NCI-H1092 treated with DMSO at 0.1 percent for 48 hours (cell line): ENCODE data around the gene MRPS22.
"Not testable (repeated sequence)": the region's sequence is repeated elsewhere in the genome, so short reads cannot be mapped to it uniquely, and the experiment has no call there.

Source experiments
- DNase-seq: peaks from one replicate; lab custom pipeline; 2025; lab: John Stamatoyannopoulos, UW

MRPS22 gene

DNA sequence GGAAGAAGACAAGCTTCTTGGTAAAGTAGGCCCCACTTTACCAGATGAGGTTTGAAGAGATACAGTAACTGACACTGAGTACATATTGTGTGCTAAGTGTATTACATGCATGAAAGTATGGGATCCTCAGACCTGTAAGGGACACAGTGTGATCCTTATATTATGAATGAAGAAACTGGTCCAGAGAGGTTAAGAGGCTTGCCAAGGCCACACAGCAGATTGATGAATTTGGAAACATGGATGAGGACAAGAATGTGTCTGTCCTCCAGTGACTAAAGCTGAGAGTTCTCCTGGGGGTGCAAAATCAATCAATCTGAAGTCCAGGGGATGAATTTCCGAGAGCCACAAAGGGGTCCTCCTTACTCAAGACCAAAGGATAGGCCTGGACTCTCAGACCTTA, 31.4 kb upstream of the MRPS22 start:
- DNase-seq, result no peak

DNA sequence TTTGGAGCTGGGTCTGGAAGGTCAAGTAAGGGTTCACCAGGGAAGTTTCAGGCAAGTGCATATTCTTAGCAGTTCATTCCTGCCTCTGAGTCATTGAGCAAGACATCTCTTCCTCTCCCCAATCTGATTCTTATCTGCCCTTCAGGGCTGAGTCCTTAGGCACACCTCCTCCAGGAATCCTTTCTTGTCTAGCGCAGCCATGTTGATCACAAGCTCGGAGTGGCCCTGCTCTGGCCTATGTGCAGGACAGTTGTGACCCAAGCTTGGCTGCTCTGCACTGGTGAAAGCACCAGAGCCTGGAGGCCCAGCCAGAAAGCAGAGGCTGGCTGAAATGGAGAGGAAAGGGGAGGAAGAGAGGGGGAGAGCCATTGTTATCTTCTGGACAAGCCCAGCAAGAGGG, 30.9 kb upstream of the MRPS22 start:
- DNase-seq, result no peak

- no peak for DNase-seq
These were observed 29.9 kb upstream of the MRPS22 start for GRCh38 chr3:139313921-139314320.

- no peak for DNase-seq
These were observed 26.6 kb upstream of the MRPS22 start for GRCh38 chr3:139317215-139317614.

DNA sequence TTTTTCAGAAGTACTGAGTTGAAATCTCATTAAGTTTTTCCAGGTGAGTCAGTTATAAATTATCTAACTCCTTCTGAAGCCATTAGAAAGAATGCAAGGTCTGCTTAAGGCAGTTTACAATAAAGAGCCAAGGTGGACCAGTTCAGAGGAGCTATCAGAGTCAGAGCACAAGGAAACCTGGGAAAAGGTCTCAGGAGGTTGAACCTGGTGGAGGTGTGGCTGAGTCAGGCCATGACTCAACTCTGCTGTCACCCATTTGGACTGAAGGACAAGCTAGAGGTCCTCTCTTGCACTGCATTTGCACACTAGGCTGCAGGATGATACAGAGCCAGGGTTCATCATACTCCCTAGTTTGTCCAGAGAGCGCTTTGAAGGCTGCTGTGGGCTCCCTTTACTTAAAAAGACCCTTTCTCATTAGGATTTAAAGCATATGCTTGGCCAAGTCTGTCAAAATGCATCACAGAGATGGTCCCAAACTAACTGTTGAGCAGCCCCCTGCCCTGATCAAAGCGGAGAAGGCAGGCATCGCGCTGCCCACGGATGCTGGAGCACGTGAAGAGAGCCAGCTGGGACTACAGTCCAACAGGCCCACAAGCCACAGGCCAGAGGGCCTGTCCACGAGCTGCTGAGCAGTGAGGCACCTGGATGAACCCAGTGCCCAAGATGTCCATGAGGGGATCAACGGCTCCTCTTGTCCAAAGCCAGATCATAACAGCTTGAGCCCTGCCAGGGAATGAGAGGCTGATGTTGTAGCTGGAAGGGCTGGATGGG, 26.0 kb upstream of the MRPS22 start:
- no peak for DNase-seq

GRCh38 chr3:139318431-139318816, 25.4 kb upstream of the MRPS22 start:
- DNase-seq, result no peak

DNA sequence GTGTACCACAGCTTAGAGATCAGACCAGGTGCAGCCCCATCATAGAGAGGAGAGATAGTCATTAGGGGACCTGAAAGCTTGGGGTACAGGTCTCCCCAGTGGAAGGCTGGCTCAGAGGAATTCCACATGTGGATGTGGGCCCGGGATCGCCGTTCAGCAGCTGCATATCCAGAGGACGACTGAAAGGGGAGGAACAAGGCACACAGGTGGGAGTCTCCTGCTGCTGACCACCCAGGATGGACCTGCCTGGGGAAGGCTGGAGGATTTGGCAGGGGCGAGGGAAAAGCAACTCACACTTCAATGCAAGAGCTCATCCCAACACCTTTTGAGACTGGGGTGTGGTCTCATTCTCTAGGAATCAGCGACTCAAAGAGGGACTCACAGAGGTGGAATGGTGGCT, 25.0 kb upstream of the MRPS22 start:
- no peak for DNase-seq

GRCh38 chr3:139319428-139320402, 24.1 kb upstream of the MRPS22 start:
- peak; percentile 3 for DNase-seq

DNA sequence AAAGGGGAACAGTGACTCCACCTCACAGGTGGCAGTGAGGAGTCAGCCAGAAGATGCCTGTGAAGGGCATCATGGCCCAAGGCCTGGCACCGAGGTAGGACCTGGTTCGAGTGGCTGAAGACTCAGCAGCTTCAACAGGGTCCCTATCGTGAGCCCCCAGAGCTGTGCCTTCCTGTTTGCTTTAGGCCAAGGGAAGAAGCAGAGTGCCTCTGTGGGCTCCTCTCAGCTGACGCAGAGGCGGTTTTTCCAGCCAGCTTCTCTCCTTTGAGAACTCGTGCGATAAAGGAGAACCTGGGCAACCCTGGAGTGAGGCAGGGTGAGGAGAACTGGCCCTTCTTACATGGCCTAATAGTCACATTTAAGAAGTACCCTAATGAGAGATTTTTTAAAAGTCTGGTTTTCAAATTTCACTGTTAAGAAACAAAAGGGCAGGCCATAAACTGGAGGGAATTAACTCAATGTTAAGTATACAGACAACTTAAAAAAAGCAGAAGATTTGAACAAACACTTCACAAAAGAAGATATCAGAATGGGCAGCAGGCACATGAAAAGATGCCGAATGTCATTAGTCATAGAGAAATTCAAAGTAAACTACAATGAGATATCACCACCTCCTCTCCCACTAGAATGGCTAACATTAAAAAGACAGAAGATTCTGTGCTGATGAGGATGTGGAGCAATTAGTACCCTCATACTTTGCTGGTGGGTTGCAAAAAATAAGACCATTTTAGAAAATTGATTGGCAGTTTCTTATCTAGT, 23.1 kb upstream of the MRPS22 start:
- no peak for DNase-seq

DNA sequence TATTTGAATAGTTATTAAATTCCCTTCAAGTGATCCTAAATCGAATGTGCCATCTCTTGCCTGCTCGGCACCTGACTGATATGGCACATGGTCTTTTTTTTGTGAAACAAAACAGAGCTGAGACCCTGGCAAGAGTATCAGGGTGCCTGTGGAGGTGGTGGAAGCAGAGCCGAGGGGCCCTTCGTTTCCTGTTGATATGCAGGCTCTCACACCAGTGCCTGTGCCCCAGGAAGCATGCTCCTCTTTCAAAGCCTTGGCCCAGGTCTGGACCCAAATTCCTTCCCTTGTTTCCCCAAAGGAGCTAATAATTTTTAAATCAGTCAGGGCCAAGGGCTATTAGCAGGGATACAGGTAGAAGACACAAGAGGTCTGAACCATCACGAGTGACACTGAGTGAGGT, 21.5 kb upstream of the MRPS22 start:
- DNase-seq, result no peak

DNA sequence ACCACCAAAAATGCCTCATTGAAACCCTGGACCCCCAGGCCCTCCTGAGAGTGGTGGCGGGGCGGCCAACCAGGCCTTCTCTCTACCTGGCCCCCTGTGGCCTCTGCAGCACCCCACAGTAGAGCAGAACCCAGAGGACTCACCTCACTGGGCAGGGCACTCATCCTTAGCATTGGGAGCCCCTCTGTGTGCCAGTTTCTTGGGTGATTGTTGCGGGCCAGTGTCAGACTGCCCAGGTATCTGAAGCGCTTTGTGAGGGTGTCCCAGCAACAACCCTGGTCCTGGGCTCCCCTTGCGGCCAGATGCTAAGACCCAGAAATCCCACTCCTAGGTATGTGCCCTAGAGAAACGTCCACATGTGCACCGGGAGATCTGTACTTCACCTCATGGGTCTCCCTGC, 20.7 kb upstream of the MRPS22 start:
- no peak for DNase-seq

DNA sequence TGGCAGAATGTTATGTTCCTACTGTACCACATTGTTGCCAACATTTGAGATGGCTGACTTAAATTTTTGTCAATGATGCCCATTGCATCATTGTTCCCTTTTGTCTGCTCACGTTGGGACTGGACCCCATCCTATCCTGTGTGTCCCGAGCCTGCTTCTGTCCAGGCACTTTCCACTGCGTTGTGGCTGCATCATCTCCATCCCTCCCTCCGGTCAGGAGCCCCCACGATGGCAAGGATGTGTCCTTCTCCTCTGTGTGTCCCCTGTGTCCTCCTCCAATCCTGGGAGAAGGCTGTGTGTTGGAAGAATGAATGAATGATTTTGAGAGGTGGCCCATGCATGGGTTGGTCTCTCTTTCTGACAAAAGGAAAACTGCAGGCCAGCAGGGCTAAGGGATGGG, 19.4 kb upstream of the MRPS22 start:
- no peak for DNase-seq

- DNase-seq, result no peak
These were observed 18.3 kb upstream of the MRPS22 start for GRCh38 chr3:139325551-139325950.

DNA sequence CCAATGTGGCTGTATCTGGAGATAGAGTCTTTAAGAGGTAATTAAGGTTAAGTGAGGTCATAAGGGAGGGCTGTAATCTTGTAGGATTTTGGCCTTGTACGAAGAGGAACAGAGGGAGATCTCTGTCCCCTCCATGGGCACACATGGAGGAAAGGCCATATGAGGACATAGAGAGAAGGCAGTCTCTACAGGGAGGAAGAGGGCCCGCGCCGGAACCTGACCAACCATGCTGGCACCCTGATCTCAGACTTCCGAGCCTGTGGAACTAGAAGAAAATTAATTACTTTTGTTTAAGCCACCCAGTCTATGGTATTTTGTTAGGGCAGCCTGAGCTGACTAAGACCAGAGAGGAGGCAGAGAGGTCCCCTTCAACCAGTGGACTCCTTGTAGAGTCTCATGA, 17.7 kb upstream of the MRPS22 start:
- no peak for DNase-seq

GRCh38 chr3:139326707-139327106, 17.1 kb upstream of the MRPS22 start:
- DNase-seq, result no peak

- no peak for DNase-seq
These were observed 16.6 kb upstream of the MRPS22 start for GRCh38 chr3:139327231-139327630.

- no peak for DNase-seq
These were observed 16.0 kb upstream of the MRPS22 start for GRCh38 chr3:139327861-139328260.

- no peak for DNase-seq
These were observed 15.5 kb upstream of the MRPS22 start for GRCh38 chr3:139328356-139328755.

GRCh38 chr3:139329364-139329850, 14.4 kb upstream of the MRPS22 start:
- peak; percentile 50 for DNase-seq

- no peak for DNase-seq
These were observed 11.7 kb upstream of the MRPS22 start for GRCh38 chr3:139332092-139332491.

DNA sequence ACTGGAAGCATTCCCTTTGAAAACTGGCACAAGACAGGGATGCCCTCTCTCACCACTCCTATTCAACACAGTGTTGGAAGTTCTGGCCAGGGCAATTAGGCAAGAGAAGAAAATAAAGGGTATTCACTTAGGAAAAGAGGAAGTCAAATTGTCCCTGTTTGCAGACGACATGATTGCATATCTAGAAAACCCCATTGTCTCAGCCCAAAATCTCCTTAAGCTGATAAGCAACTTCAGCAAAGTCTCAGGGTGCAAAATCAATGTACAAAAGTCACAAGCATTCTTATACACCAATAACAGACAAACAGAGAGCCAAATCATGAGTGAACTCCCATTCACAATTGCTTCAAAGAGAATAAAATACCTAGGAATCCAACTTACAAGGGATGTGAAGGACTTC, 9.1 kb upstream of the MRPS22 start:
- DNase-seq, result not testable (repeated sequence)

DNA sequence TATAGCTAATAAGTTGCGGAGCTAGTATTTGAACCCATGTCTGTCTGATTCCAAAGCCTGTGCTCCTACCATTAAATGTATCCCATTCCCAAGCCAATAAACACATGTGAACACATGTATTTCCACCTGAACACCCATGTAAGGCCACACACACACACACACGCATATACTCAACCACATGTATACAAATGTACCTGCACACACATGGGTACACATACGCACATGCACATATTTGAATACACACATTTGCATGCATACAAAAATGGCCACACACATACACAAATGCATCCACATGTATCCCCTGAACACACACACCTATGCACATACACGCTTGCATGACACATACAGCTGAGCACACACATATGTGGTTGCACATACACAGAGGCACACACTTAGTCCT, 5.4 kb upstream of the MRPS22 start:
- no peak for DNase-seq
